HepG2 (cell line): ENCODE data around the gene TIMM13. TPM values are rescaled to one million over a fixed set of nuclear protein-coding genes. Genes with fewer than 3 reads are reported as not detected.
A peak's percentile ranks its signal among the peaks of the same experiment; 100 is the strongest.

ENCODE experiments used
- AHR ChIP-seq: IDR thresholded peaks from 2 replicates; pipeline ENCODE4 v1.6.1; 2018; ENCODE audit warnings: missing genetic modification reagents, missing compliant biosample characterization
- NR2F1 ChIP-seq, 2 experiments: fragments of 450-650 bp in 1 of 2; formaldehyde crosslinking in 1 of 2; IDR thresholded peaks; 2 replicates each; pipeline versions ENCODE4 v1.5.0 to v1.6.1; 2016 to 2020; ENCODE audit warnings: mild to moderate bottlenecking in 1 of 2, missing compliant biosample characterization in 1 of 2, missing genetic modification reagents in 1 of 2, moderate library complexity in 1 of 2
- SETDB1 ChIP-seq: sonication (generic); formaldehyde crosslinking; IDR thresholded peaks from 2 replicates; pipeline ENCODE4 v1.5.1; 2020; ENCODE audit warnings: missing genetic modification reagents, mild to moderate bottlenecking, borderline replicate concordance
- SIX4 ChIP-seq: sonication (generic); formaldehyde crosslinking; IDR thresholded peaks from 2 replicates; pipeline ENCODE4 v1.4.0; 2020; ENCODE audit warnings: missing genetic modification reagents
- XRCC5 ChIP-seq: fragments of 200-400 bp; formaldehyde crosslinking; optimal IDR thresholded peaks from 2 replicates; pipeline ENCODE3; 2017; ENCODE audit warnings: mild to moderate bottlenecking, low read length
- ZNF337 ChIP-seq: sonication (generic); formaldehyde crosslinking; IDR thresholded peaks from 2 replicates; pipeline ENCODE4 v1.5.1; 2020; ENCODE audit warnings: missing genetic modification reagents, low read depth, mild to moderate bottlenecking, borderline replicate concordance
- ZNF607 ChIP-seq: sonication (generic); formaldehyde crosslinking; IDR thresholded peaks from 2 replicates; pipeline ENCODE4 v1.5.1; 2020; ENCODE audit warnings: missing genetic modification reagents, mild to moderate bottlenecking, borderline replicate concordance
- ZNF781 ChIP-seq: sonication (generic); formaldehyde crosslinking; IDR thresholded peaks from 2 replicates; pipeline ENCODE4 v1.5.1; 2020; ENCODE audit warnings: borderline replicate concordance, mild to moderate bottlenecking, missing genetic modification reagents; ENCODE audit errors: not compliant biosample characterization
- polyA plus RNA-seq, 8 experiments: library from polyadenylated mRNA; depleted of rRNA in 3 of 8; stranded (reverse) in 7 of 8; unstranded in 1 of 8; fragments of >200 nt; fragmentation: Illumina TruSeq in 4 of 8; extraction: Trizol in 4 of 8; gene quantifications; 2 replicates each; pipeline versions ENCODE4 v1.2.1 to v1.2.3, GENCODE V29; 2011 to 2016; ENCODE audit warnings: low read depth in 4 of 8, missing spikeins in 1 of 8, mixed read lengths in 1 of 8; ENCODE audit not compliant: insufficient read depth in 1 of 8
- total RNA-seq, 5 experiments: library from RNA; depleted of rRNA; stranded (reverse); fragments of >200 nt; fragmentation: Illumina TruSeq; extraction: Trizol; gene quantifications; 2 replicates each; pipeline ENCODE4 v1.2.3, GENCODE V29; 2016; ENCODE audit warnings: low read depth in 1 of 5
- TF ChIP-seq, protein P1 (sequence below): sonication (generic); formaldehyde crosslinking; IDR thresholded peaks from 2 replicates; pipeline ENCODE4 v1.4.0; 2020; ENCODE audit warnings: mild to moderate bottlenecking, missing genetic modification reagents
- TF ChIP-seq, protein P2 (sequence below): sonication (generic); formaldehyde crosslinking; IDR thresholded peaks from 2 replicates; pipeline ENCODE4 v1.4.0; 2020; ENCODE audit warnings: missing genetic modification reagents
- TF ChIP-seq, protein P3 (sequence below), 2 experiments: IDR thresholded peaks; 2 replicates each; pipeline ENCODE4 v1.6.1; 2011 to 2012; ENCODE audit warnings: low read length in 2 of 2, borderline replicate concordance in 1 of 2, low read depth in 1 of 2, mild to moderate bottlenecking in 1 of 2, moderate library complexity in 1 of 2

Gene TIMM13
- total and polyA plus RNA-seq, 2 of the 13 experiments (the other 11 are each of a cell fraction or from before 2014, with no cell fraction given) = 48.4 to 108 TPM

DNA sequence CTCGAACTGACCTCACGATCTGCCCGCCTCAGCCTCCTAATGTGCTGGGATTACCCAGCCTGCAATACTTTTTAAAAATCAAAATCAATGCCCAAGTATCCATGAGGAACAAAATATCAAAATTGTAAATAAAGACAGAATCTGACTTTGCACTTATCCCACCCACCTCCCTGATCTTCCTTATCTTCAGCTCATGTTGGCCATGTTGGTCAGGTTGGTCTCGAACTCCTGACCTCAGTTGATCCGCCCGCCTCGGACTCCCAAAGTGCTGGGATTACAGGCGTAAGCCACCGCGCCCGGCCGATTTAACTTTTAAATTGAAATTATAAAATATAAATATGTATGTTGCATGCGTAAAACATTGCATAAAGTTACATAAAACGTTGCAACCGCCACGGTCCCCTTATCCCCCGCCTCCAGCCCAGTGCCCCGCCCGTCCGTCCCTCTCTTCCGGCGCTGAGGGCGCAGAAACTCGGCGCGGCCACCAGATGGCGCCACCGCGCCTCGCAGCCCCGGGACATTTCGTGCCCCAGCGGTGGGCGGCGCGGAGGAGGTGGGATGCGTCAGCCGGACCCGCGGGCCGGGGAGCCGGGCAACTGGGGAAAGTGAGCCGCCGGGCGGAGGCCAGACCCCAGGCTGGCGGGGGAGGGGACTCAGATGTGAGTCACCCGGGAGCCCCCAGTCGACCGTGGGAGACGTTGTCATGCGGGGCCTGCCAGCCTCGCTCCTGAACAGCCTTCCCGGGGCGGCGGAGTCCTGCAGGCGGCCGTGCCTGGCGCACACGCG lies 47.0 kb upstream of the TIMM13 start (continued):
- TF ChIP-seq, protein P1, sequence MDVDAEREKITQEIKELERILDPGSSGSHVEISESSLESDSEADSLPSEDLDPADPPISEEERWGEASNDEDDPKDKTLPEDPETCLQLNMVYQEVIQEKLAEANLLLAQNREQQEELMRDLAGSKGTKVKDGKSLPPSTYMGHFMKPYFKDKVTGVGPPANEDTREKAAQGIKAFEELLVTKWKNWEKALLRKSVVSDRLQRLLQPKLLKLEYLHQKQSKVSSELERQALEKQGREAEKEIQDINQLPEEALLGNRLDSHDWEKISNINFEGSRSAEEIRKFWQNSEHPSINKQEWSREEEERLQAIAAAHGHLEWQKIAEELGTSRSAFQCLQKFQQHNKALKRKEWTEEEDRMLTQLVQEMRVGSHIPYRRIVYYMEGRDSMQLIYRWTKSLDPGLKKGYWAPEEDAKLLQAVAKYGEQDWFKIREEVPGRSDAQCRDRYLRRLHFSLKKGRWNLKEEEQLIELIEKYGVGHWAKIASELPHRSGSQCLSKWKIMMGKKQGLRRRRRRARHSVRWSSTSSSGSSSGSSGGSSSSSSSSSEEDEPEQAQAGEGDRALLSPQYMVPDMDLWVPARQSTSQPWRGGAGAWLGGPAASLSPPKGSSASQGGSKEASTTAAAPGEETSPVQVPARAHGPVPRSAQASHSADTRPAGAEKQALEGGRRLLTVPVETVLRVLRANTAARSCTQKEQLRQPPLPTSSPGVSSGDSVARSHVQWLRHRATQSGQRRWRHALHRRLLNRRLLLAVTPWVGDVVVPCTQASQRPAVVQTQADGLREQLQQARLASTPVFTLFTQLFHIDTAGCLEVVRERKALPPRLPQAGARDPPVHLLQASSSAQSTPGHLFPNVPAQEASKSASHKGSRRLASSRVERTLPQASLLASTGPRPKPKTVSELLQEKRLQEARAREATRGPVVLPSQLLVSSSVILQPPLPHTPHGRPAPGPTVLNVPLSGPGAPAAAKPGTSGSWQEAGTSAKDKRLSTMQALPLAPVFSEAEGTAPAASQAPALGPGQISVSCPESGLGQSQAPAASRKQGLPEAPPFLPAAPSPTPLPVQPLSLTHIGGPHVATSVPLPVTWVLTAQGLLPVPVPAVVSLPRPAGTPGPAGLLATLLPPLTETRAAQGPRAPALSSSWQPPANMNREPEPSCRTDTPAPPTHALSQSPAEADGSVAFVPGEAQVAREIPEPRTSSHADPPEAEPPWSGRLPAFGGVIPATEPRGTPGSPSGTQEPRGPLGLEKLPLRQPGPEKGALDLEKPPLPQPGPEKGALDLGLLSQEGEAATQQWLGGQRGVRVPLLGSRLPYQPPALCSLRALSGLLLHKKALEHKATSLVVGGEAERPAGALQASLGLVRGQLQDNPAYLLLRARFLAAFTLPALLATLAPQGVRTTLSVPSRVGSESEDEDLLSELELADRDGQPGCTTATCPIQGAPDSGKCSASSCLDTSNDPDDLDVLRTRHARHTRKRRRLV (CRISPR knock-in tag) = no peak
- TF ChIP-seq ZNF337 (CRISPR knock-in tag) (no peak), AHR (CRISPR knock-in tag) (no peak), SETDB1 (CRISPR knock-in tag) (no peak), NR2F1 (CRISPR knock-in tag; IDR thresholded peaks at IDR 0.05) (peak in 1 of 2 experiments; percentile 42; a peak in 1 of 4 replicates), ZNF607 (CRISPR knock-in tag) (no peak), ZNF781 (CRISPR knock-in tag) (no peak), SIX4 (CRISPR knock-in tag) (no peak), XRCC5 (peak; percentile 56)
- TF ChIP-seq, protein P2, sequence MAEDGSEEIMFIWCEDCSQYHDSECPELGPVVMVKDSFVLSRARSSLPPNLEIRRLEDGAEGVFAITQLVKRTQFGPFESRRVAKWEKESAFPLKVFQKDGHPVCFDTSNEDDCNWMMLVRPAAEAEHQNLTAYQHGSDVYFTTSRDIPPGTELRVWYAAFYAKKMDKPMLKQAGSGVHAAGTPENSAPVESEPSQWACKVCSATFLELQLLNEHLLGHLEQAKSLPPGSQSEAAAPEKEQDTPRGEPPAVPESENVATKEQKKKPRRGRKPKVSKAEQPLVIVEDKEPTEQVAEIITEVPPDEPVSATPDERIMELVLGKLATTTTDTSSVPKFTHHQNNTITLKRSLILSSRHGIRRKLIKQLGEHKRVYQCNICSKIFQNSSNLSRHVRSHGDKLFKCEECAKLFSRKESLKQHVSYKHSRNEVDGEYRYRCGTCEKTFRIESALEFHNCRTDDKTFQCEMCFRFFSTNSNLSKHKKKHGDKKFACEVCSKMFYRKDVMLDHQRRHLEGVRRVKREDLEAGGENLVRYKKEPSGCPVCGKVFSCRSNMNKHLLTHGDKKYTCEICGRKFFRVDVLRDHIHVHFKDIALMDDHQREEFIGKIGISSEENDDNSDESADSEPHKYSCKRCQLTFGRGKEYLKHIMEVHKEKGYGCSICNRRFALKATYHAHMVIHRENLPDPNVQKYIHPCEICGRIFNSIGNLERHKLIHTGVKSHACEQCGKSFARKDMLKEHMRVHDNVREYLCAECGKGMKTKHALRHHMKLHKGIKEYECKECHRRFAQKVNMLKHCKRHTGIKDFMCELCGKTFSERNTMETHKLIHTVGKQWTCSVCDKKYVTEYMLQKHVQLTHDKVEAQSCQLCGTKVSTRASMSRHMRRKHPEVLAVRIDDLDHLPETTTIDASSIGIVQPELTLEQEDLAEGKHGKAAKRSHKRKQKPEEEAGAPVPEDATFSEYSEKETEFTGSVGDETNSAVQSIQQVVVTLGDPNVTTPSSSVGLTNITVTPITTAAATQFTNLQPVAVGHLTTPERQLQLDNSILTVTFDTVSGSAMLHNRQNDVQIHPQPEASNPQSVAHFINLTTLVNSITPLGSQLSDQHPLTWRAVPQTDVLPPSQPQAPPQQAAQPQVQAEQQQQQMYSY (CRISPR knock-in tag) = peak; percentile 32; the same call in 1 of the 2 replicates
- TF ChIP-seq, protein P3, sequence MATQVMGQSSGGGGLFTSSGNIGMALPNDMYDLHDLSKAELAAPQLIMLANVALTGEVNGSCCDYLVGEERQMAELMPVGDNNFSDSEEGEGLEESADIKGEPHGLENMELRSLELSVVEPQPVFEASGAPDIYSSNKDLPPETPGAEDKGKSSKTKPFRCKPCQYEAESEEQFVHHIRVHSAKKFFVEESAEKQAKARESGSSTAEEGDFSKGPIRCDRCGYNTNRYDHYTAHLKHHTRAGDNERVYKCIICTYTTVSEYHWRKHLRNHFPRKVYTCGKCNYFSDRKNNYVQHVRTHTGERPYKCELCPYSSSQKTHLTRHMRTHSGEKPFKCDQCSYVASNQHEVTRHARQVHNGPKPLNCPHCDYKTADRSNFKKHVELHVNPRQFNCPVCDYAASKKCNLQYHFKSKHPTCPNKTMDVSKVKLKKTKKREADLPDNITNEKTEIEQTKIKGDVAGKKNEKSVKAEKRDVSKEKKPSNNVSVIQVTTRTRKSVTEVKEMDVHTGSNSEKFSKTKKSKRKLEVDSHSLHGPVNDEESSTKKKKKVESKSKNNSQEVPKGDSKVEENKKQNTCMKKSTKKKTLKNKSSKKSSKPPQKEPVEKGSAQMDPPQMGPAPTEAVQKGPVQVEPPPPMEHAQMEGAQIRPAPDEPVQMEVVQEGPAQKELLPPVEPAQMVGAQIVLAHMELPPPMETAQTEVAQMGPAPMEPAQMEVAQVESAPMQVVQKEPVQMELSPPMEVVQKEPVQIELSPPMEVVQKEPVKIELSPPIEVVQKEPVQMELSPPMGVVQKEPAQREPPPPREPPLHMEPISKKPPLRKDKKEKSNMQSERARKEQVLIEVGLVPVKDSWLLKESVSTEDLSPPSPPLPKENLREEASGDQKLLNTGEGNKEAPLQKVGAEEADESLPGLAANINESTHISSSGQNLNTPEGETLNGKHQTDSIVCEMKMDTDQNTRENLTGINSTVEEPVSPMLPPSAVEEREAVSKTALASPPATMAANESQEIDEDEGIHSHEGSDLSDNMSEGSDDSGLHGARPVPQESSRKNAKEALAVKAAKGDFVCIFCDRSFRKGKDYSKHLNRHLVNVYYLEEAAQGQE (IDR thresholded peaks at IDR 0.05; ENCODE audit: borderline replicate concordance in 1 of 2, low read depth in 1 of 2, low read length in 2 of 2) = no peak
